Left renal cortex interstitium (tissue), 4 donors: ENCODE results near the gene C19orf25. TPM values are rescaled to one million over a fixed set of nuclear protein-coding genes. Genes with fewer than 3 reads are reported as not detected.

Experiments
- DNase-seq, 4 donors: peaks; one replicate each; pipeline ENCODE4 v3.0.0-alpha.2; 2013; ENCODE audit warnings: low read depth in 4 of 4, low spot score in 2 of 4, missing footprints in 1 of 4
- polyA plus RNA-seq, 4 donors: library from polyadenylated mRNA; unstranded; fragments of 120-200 nt; gene quantifications; one replicate each; pipeline ENCODE4 v1.2.1, GENCODE V29; 2013; ENCODE audit not compliant: insufficient read length in 4 of 4

Gene C19orf25
- polyA plus RNA-seq, 4 donors: 17.1 to 38.3 (median 33.1) TPM

GRCh38 chr19:1513499-1514294, 34.7 kb upstream of the C19orf25 start:
- no peak for DNase-seq

GRCh38 chr19:1512671-1513498, 33.9 kb upstream of the C19orf25 start, which contains the start of gene ADAMTSL5:
ADAMTSL5 (minus strand) TSS chr19:1513019; CDS start chr19:1510943, 2,076 bp downstream.
- no peak for DNase-seq

GRCh38 chr19:1511318-1512317, 32.6 kb upstream of the C19orf25 start:
- DNase-seq: no peak

GRCh38 chr19:1510807-1511206, 31.8 kb upstream of the C19orf25 start:
- DNase-seq: no peak

GRCh38 chr19:1510442-1510806, 31.4 kb upstream of the C19orf25 start:
- DNase-seq: no peak

- DNase-seq: no peak
Measured at GRCh38 chr19:1509602-1510441, 30.8 kb upstream of the C19orf25 start.

- DNase-seq: no peak
Measured at GRCh38 chr19:1508507-1508856, 29.5 kb upstream of the C19orf25 start.

- DNase-seq: peak; percentile 85 to 90 (median 89)
Measured at GRCh38 chr19:1507763-1508506, 28.9 kb upstream of the C19orf25 start.

- no peak for DNase-seq
Measured at GRCh38 chr19:1507192-1507660, 28.2 kb upstream of the C19orf25 start.

GRCh38 chr19:1505991-1506881, 27.2 kb upstream of the C19orf25 start:
- DNase-seq: no peak

GRCh38 chr19:1505012-1505411, 26.0 kb upstream of the C19orf25 start:
- DNase-seq: no peak

- no peak for DNase-seq
Measured at GRCh38 chr19:1503925-1504773, 25.1 kb upstream of the C19orf25 start.

GRCh38 chr19:1503089-1503924, 24.3 kb upstream of the C19orf25 start:
- no peak for DNase-seq

- DNase-seq: no peak
Measured at GRCh38 chr19:1502433-1503088, 23.5 kb upstream of the C19orf25 start.

GRCh38 chr19:1501200-1501595, 22.2 kb upstream of the C19orf25 start:
- no peak for DNase-seq
